DND-41 (cell line): ENCODE measurements around the gene EPB41L4B.

Experiments used
- EZH2 ChIP-seq: IDR thresholded peaks from 3 replicates; pipeline ENCODE4 v1.6.1; 2012; ENCODE audit warnings: borderline replicate concordance, low read depth, mild to moderate bottlenecking, moderate library complexity, low read length, inconsistent platforms; ENCODE audit not compliant: severe bottlenecking
- TF ChIP-seq, protein P1 (sequence below): IDR thresholded peaks from 2 replicates; pipeline ENCODE4 v1.5.1; 2012; ENCODE audit warnings: borderline replicate concordance, low read length, moderate library complexity, mild to moderate bottlenecking; ENCODE audit not compliant: poor library complexity, severe bottlenecking; ENCODE audit errors: extremely low read depth

DNA sequence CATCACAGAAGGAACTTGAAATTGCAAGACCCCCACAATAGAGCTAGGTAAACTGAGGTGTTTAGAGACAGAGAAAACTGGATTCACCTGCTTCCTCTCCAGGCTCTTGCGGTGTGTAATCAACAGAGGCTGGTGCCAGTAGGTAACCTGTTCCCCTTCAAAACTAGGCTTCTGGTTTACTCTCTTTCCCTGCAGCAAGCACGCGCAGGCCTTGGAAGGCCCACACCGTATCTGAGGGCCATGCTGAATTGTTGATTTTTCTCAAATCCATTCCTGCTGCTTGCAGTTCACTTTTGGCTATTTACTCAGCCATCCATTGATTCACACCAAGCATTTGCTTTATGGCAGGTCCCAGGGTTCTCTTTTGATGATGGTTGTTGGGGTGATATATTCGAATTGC lies 153.1 kb downstream of the EPB41L4B start:
- TF ChIP-seq, protein P1, sequence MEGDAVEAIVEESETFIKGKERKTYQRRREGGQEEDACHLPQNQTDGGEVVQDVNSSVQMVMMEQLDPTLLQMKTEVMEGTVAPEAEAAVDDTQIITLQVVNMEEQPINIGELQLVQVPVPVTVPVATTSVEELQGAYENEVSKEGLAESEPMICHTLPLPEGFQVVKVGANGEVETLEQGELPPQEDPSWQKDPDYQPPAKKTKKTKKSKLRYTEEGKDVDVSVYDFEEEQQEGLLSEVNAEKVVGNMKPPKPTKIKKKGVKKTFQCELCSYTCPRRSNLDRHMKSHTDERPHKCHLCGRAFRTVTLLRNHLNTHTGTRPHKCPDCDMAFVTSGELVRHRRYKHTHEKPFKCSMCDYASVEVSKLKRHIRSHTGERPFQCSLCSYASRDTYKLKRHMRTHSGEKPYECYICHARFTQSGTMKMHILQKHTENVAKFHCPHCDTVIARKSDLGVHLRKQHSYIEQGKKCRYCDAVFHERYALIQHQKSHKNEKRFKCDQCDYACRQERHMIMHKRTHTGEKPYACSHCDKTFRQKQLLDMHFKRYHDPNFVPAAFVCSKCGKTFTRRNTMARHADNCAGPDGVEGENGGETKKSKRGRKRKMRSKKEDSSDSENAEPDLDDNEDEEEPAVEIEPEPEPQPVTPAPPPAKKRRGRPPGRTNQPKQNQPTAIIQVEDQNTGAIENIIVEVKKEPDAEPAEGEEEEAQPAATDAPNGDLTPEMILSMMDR: no peak
- TF ChIP-seq EZH2: no peak
